GM18520 (cell line): ENCODE results near the gene TNIP3.

Source experiments
- ATAC-seq: cut with Tn5 transposase; IDR thresholded peaks from one replicate; pipeline ENCODE4 v1.9.1; 2021; ENCODE audit not compliant: unreplicated experiment

Gene TNIP3

GRCh38 chr4:121140716-121141460 is 23.2 kb downstream of the TNIP3 start:
- no peak for ATAC-seq

GRCh38 chr4:121139533-121140222 is 24.4 kb downstream of the TNIP3 start:
- peak; percentile 50 for ATAC-seq

GRCh38 chr4:121138039-121138825 is 25.9 kb downstream of the TNIP3 start:
- ATAC-seq = no peak

- no peak for ATAC-seq
Measured at GRCh38 chr4:121130326-121130660, 33.8 kb downstream of the TNIP3 start.

GRCh38 chr4:121129606-121130325 is 34.4 kb downstream of the TNIP3 start:
- ATAC-seq = no peak

GRCh38 chr4:121127100-121127499 is 37.0 kb downstream of the TNIP3 start:
- ATAC-seq = no peak

GRCh38 chr4:121126449-121127006 is 37.6 kb downstream of the TNIP3 start:
- no peak for ATAC-seq

GRCh38 chr4:121125498-121125885 is 38.6 kb downstream of the TNIP3 start:
- ATAC-seq = no peak

- ATAC-seq = no peak
Measured at GRCh38 chr4:121122661-121123060, 41.5 kb downstream of the TNIP3 start.

GRCh38 chr4:121119715-121120114 is 44.4 kb downstream of the TNIP3 start:
- ATAC-seq = no peak

- no peak for ATAC-seq
Measured at GRCh38 chr4:121118344-121118743, 45.8 kb downstream of the TNIP3 start.

GRCh38 chr4:121114756-121115155 is 49.4 kb downstream of the TNIP3 start:
- ATAC-seq = no peak

GRCh38 chr4:121112530-121112929 is 51.6 kb downstream of the TNIP3 start:
- no peak for ATAC-seq

- ATAC-seq = no peak
Measured at GRCh38 chr4:121108557-121108956, 55.6 kb downstream of the TNIP3 start.

- no peak for ATAC-seq
Measured at GRCh38 chr4:121107507-121107906, 56.6 kb downstream of the TNIP3 start.

GRCh38 chr4:121100093-121100775 is 63.9 kb downstream of the TNIP3 start:
- no peak for ATAC-seq

GRCh38 chr4:121098266-121098665 is 65.9 kb downstream of the TNIP3 start:
- ATAC-seq = no peak

GRCh38 chr4:121096629-121097028 is 67.5 kb downstream of the TNIP3 start:
- no peak for ATAC-seq

- no peak for ATAC-seq
Measured at GRCh38 chr4:121096191-121096590, 67.9 kb downstream of the TNIP3 start.

GRCh38 chr4:121094297-121094966 is 69.7 kb downstream of the TNIP3 start:
- no peak for ATAC-seq
